ENCODE data around the gene CHSY1.

- TF ChIP-seq, protein P1, sequence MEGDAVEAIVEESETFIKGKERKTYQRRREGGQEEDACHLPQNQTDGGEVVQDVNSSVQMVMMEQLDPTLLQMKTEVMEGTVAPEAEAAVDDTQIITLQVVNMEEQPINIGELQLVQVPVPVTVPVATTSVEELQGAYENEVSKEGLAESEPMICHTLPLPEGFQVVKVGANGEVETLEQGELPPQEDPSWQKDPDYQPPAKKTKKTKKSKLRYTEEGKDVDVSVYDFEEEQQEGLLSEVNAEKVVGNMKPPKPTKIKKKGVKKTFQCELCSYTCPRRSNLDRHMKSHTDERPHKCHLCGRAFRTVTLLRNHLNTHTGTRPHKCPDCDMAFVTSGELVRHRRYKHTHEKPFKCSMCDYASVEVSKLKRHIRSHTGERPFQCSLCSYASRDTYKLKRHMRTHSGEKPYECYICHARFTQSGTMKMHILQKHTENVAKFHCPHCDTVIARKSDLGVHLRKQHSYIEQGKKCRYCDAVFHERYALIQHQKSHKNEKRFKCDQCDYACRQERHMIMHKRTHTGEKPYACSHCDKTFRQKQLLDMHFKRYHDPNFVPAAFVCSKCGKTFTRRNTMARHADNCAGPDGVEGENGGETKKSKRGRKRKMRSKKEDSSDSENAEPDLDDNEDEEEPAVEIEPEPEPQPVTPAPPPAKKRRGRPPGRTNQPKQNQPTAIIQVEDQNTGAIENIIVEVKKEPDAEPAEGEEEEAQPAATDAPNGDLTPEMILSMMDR (IDR thresholded peaks at IDR 0.05; ENCODE audit: low read depth, low read length) = no peak
- TF ChIP-seq EZH2phosphoT487 (IDR thresholded peaks at IDR 0.05; ENCODE audit: low read depth) = no peak
Observed at GRCh38 chr15:101143321-101143720, 108.5 kb downstream of the CHSY1 start.
